Stomach (tissue), 4 donors: ENCODE measurements around the gene SGMS1.

ENCODE experiments used
- CTCF ChIP-seq, 7 experiments: fragments of 450-650 bp in 4 of 7; fragments of 200-600 bp in 3 of 7; sonication (generic) in 3 of 7; IDR thresholded peaks; one replicate each; pipeline ENCODE4 v1.5.1; 2016 to 2019; ENCODE audit warnings: antibody characterized with exemption in 7 of 7, control low read depth in 2 of 7, mild to moderate bottlenecking in 1 of 7
- EP300 ChIP-seq: sonication (generic); formaldehyde crosslinking; IDR thresholded peaks from one replicate; pipeline ENCODE4 v1.6.1; 2017; ENCODE audit warnings: antibody characterized with exemption

GRCh38 chr10:50393784-50394467, 229.8 kb downstream of the SGMS1 start:
- TF ChIP-seq EP300 (no peak), CTCF (IDR thresholded peaks at IDR 0.05) (no peak)
